Parathyroid adenoma (tissue), 2 donors: ENCODE results near the gene THBS2.

Experiments used
- H2AFZ ChIP-seq: fragments of 300-600 bp; sonication (generic); one replicate; pipeline ENCODE4 v1.7.0; 2017; ENCODE audit warnings: antibody characterized with exemption, mild to moderate bottlenecking
- H3K27ac ChIP-seq: fragments of 300-600 bp; sonication (generic); one replicate; pipeline ENCODE4 v1.7.0; 2017
- H3K27me3 ChIP-seq: fragments of 300-600 bp; sonication (generic); one replicate; pipeline ENCODE4 v1.7.0; 2017; ENCODE audit warnings: low read length; ENCODE audit not compliant: control insufficient read depth, insufficient read depth
- H3K36me3 ChIP-seq: fragments of 300-600 bp; sonication (generic); one replicate; pipeline ENCODE4 v1.7.0; 2017; ENCODE audit warnings: low read length; ENCODE audit not compliant: control insufficient read depth, insufficient read depth
- H3K4me1 ChIP-seq: fragments of 300-600 bp; sonication (generic); one replicate; pipeline ENCODE4 v1.7.0; 2017; ENCODE audit warnings: control low read depth
- H3K4me2 ChIP-seq: fragments of 300-600 bp; sonication (generic); one replicate; pipeline ENCODE4 v1.7.0; 2017; ENCODE audit warnings: low read length
- H3K4me3 ChIP-seq: fragments of 300-600 bp; sonication (generic); one replicate; pipeline ENCODE4 v1.7.0; 2017; ENCODE audit warnings: low read depth, low read length
- H3K79me2 ChIP-seq: fragments of 300-600 bp; sonication (generic); one replicate; pipeline ENCODE4 v1.7.0; 2017; ENCODE audit warnings: control low read depth
- H3K9ac ChIP-seq: fragments of 300-600 bp; sonication (generic); one replicate; pipeline ENCODE4 v1.7.0; 2017; ENCODE audit warnings: mild to moderate bottlenecking
- H3K9me3 ChIP-seq: fragments of 300-600 bp; sonication (generic); one replicate; pipeline ENCODE4 v1.7.0; 2017; ENCODE audit warnings: low read length; ENCODE audit not compliant: control insufficient read depth
- CTCF ChIP-seq: fragments of 300-600 bp; sonication (generic); IDR thresholded peaks from one replicate; pipeline ENCODE4 v1.7.0; 2017; ENCODE audit warnings: antibody characterized with exemption, mild to moderate bottlenecking
- donor health status: primary hyperparathyroidism.

The THBS2 gene

GRCh38 chr6:169254456-169255316, 1.0 kb upstream of the THBS2 start:
- Histone ChIP-seq H3K79me2 (no peaks in the 10 kb centered on the region), H3K27me3 (no peaks in the 10 kb centered on the region), H3K36me3 (no peaks in the 10 kb centered on the region), H3K9me3 (no peaks in the 10 kb centered on the region), H3K4me3 (no peak overlapping the region), H3K27ac (no peak overlapping the region), H3K9ac (no peak overlapping the region), H3K4me1 (no peaks in the 10 kb centered on the region), H3K4me2 (no peak overlapping the region), H2AFZ (no peak overlapping the region)
- TF ChIP-seq CTCF, result no peak

GRCh38 chr6:169252505-169253189, 999 bp downstream of the THBS2 start:
- Histone ChIP-seq H3K4me2 (no peak overlapping the region), H3K4me1 (no peaks in the 10 kb centered on the region), H3K36me3 (no peaks in the 10 kb centered on the region), H3K27ac (no peak overlapping the region), H3K9me3 (no peaks in the 10 kb centered on the region), H3K4me3 (no peak overlapping the region), H2AFZ (no peak overlapping the region), H3K79me2 (no peaks in the 10 kb centered on the region), H3K27me3 (no peaks in the 10 kb centered on the region), H3K9ac (no peak overlapping the region)
- no peak for TF ChIP-seq CTCF

GRCh38 chr6:169251822-169252504, 1.7 kb downstream of the THBS2 start:
- no peaks in the 10 kb centered on the region for H3K9me3 ChIP-seq
- H3K79me2 ChIP-seq, result no peaks in the 10 kb centered on the region
- H3K4me2 ChIP-seq, result no peak overlapping the region
- H3K27ac ChIP-seq, result no peak overlapping the region
- TF ChIP-seq CTCF, result no peak
- H3K9ac ChIP-seq, result no peak overlapping the region
- H3K4me1 ChIP-seq, result no peaks in the 10 kb centered on the region
- no peaks in the 10 kb centered on the region for H3K27me3 ChIP-seq
- H2AFZ ChIP-seq, result no peak overlapping the region
- no peak overlapping the region for H3K4me3 ChIP-seq
- H3K36me3 ChIP-seq, result no peaks in the 10 kb centered on the region

GRCh38 chr6:169251371-169251802, 2.3 kb downstream of the THBS2 start:
- Histone ChIP-seq H3K9me3 (no peaks in the 10 kb centered on the region), H3K4me2 (no peak overlapping the region), H3K27me3 (no peaks in the 10 kb centered on the region), H3K4me3 (no peak overlapping the region), H3K27ac (no peak overlapping the region), H2AFZ (no peak overlapping the region), H3K36me3 (no peaks in the 10 kb centered on the region), H3K9ac (no peak overlapping the region), H3K79me2 (no peaks in the 10 kb centered on the region), H3K4me1 (no peaks in the 10 kb centered on the region)
- no peak for TF ChIP-seq CTCF
